GM21619 (cell line): Measurements from ENCODE around the gene RFX7.

Experiments
- ATAC-seq: cut with Tn5 transposase; IDR thresholded peaks from one replicate; pipeline ENCODE4 v1.9.1; 2021; ENCODE audit not compliant: unreplicated experiment

The RFX7 gene

GRCh38 chr15:56049577-56049976 lies 194.1 kb downstream of the RFX7 start:
- no peak for ATAC-seq

DNA sequence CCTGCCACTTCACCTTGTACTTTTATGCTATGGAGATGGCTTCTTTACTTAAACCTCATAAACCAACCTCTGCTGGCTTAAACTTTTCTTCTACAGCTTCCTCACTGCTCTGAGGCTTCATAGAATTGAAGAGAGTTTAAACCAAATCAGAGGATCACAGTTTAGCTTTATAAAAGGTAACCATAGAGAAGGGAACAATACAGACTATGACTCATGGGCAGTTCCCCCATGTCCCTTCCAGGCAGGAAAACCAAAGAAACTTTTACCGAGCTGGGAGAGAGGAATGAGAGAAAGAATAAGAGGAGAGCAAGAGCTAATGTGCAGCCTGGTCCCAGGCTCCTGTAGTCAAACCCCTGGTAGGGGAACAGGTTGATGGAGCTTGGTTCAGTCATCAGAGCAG lies 196.3 kb downstream of the RFX7 start:
- ATAC-seq, result no peak

GRCh38 chr15:56045068-56045748 lies 198.5 kb downstream of the RFX7 start:
- no peak for ATAC-seq

- no peak for ATAC-seq
Observed at GRCh38 chr15:56042982-56043980, 200.4 kb downstream of the RFX7 start.

- no peak for ATAC-seq
Observed at GRCh38 chr15:56042498-56042897, 201.2 kb downstream of the RFX7 start.

DNA sequence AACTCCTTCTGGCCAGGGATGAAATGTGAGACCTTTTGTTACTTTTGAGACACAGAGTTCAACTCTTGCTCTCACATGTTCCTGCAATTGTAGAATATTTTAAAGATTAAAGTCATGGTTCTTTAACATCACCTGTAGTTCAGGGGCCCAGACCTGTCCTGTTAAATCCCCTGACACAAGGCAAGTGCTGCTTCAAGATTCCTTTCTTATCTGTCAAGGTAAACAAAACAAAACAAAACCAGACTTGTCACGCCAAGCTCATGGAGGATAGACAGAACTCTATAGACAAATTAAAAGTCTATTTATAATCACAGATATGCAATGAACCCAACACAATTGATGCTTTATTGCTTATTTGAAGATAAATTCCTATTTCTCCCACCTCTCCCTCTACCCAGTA lies 201.6 kb downstream of the RFX7 start:
- ATAC-seq, result no peak

DNA sequence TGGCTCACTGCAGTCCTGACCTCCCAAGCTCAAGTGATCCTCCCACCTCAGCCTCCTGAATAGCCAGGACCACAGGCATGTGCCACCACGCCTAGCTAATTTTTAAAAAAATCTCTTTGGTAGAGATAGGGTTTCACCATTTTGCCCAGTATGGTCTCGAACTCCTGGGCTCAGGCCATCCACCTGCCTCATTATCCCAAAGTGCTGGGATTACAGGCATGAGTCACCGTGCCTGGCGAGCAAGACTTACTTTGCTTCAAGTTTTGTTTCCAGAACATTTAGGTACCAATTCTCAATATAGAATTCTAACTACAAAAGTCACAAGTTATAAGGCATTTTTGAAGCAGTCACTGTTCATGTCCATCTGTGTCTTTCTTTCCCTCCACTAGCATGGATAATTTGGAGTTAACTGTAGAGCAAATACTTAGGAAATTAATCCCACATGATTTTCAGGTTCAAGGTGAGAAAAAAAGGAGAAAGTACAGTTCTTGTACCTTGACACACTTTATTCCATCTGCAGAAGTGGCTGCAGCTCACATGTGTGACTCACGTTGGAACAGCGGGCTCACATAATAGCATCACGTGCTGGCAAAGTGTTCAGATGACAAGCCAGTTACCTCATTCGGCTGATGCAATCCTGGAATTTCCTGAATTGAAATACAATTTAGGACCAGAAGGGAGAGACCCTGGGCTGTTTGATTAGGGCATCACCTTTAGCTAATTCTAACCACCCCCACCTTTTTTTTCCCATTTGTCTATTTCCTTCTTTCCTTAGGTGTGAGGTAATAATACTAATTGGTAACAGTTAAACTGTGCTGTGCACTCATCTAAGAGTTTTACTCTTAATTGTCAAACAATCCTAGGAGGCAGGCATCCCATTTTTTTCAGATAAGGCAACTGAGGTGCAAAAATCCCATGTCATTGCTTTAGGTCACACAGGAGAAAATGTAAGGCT lies 203.3 kb downstream of the RFX7 start:
- no peak for ATAC-seq

DNA sequence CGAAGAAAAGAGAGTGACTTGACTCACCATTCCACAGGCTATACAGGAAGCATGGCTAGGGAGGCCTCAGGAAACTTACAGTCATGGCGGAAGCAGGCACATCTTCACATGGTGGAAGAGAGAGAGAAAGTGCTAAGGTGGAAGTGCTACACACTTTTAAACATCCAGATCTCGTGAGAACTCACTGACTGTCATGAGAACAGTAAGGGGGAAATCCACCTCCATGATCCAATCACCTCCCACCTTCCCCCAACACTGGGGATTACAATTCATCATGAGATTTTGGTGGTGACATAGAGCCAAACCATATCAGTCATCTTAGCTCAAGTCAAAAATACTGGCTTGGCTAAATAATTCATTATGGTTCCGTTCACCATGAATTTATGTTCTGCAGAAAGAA lies 205.0 kb downstream of the RFX7 start:
- ATAC-seq, result no peak

- no peak for ATAC-seq
Observed at GRCh38 chr15:56038015-56038414, 205.7 kb downstream of the RFX7 start.
